Mononuclear cell (primary cell): Measurements from ENCODE around the gene ATP7A. TPM values are rescaled to one million over a fixed set of nuclear protein-coding genes. Genes with fewer than 3 reads are reported as not detected.
A peak's percentile ranks its signal among the peaks of the same experiment; 100 is the strongest.
"Not testable (repeated sequence)": the region's sequence is repeated elsewhere in the genome, so short reads cannot be mapped to it uniquely, and the experiment has no call there.

Experiments used
- H3K27me3 ChIP-seq: 2 replicates; pipeline ENCODE4 v1.6.0; 2011; ENCODE audit warnings: low read length, control low read depth; ENCODE audit not compliant: insufficient read depth
- H3K4me1 ChIP-seq: 2 replicates; pipeline ENCODE4 v1.5.1; 2011; ENCODE audit warnings: mild to moderate bottlenecking, low read length, control low read depth; ENCODE audit not compliant: insufficient read depth
- H3K4me3 ChIP-seq: 2 replicates; pipeline ENCODE4 v1.5.1; 2011; ENCODE audit warnings: mild to moderate bottlenecking, low read length, moderate library complexity
- H3K9me3 ChIP-seq: 2 replicates; pipeline ENCODE4 v1.5.1; 2011; ENCODE audit warnings: low read depth, mild to moderate bottlenecking, control low read depth, low read length
- total RNA-seq: library from RNA; depleted of rRNA; stranded (reverse); fragments of >200 nt; gene quantifications from one replicate; pipeline ENCODE4 v1.2.3, GENCODE V29; 2012

The ATP7A gene
- 19.1 TPM for total RNA-seq

DNA sequence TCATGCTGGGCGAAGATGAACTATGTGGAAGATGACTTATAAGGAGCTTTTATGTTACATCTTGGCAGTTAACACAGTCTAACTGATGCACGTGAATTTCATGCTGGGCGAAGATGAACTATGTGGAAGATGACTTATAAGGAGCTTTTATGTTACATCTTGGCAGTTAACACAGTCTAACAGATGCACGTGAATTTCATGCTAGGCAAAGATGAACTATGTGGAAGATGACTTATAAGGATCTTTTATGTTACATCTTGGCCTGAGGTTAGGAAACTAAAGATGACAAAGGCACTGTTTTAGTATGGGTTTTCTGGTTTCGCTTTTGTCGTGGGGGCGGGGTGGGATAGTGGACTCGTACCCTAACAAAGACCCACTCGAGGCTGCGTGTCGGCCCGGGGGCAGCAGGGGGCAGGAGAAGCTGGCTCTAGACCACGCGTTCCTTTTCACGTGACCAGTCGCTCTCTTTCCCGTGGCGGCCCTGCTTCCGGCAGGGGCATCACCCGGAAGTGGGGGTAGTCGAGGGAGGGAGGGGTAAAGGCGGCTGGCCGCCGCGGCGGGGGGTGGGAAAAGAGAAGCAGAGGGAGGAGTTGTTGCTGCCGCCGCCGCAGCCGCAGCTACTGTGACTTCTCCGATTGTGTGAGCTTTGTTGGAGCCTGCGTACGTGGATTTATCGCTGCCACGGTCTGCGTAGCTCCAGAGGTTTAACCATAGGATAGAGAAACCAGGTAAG lies at the start of gene ATP7A:
Gene ATP7A, plus strand, starts transcription at position 586 of the 733 bp plus-strand sequence. CDS start 60,949 bp downstream, outside the sequence.
- no peaks in the 10 kb centered on the region for H3K9me3 ChIP-seq
- H3K27me3 ChIP-seq: no peaks in the 10 kb centered on the region
- peak within 1 kb of the TSS; percentile 80 for H3K4me3 ChIP-seq
- H3K4me1 ChIP-seq: peaks cover 8% of the 10 kb centered on the region

- Histone ChIP-seq H3K9me3 (no peaks in the 10 kb centered on the region), H3K4me3 (no peak overlapping the region), H3K4me1 (no peaks in the 10 kb centered on the region), H3K27me3 (no peaks in the 10 kb centered on the region)
Measured at GRCh38 chrX:77875372-77875771, 35.1 kb upstream of the ATP7A start.

DNA sequence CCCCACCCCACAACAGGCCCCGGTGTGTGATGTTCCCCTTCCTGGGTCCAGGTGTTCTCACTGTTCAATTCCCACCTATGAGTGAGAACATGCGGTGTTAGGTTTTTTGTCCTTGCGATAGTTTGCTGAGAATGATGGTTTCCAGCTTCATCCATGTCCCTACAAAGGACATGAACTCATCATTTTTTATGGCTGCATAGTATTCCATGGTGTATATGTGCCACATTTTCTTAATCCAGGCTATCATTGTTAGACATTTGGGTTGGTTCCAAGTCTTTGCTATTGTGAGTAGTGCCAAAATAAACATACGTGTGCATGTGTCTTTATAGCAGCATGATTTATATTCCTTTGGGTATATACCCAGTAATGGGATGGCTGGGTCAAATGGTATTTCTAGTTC lies 29.1 kb upstream of the ATP7A start:
- H3K4me3 ChIP-seq, H3K27me3 ChIP-seq, H3K9me3 ChIP-seq, H3K4me1 ChIP-seq: not testable (repeated sequence)

DNA sequence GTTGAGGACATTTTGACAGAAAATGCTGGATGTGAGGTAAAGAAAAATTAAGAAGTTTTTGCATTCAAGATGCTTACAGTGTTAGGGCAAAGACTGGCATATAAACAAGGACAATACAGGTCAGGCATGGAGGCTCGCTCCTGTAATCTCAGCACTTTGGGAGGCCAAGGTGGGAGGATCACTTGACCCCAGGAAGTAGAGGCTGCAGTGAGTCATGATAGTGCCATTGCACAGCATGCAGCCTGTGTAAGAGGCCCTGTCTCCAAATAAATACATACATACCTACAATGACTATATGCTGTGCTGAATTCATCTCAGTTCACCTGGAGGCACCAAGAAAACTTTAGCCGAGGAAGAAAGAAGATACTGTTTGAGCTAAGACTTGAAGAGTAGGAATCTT lies 17.6 kb upstream of the ATP7A start:
- H3K9me3 ChIP-seq: no peaks in the 10 kb centered on the region

GRCh38 chrX:77893713-77894112 lies 16.8 kb upstream of the ATP7A start:
- no peaks in the 10 kb centered on the region for H3K9me3 ChIP-seq
- H3K4me1 ChIP-seq: peaks cover 6% of the 10 kb centered on the region
- no peak overlapping the region for H3K4me3 ChIP-seq
- H3K27me3 ChIP-seq: no peaks in the 10 kb centered on the region

More for the DNA sequence above, 17.6 kb upstream of the ATP7A start:
- Histone ChIP-seq H3K4me1 (peaks cover 6% of the 10 kb centered on the region), H3K4me3 (no peak overlapping the region), H3K27me3 (no peaks in the 10 kb centered on the region)

DNA sequence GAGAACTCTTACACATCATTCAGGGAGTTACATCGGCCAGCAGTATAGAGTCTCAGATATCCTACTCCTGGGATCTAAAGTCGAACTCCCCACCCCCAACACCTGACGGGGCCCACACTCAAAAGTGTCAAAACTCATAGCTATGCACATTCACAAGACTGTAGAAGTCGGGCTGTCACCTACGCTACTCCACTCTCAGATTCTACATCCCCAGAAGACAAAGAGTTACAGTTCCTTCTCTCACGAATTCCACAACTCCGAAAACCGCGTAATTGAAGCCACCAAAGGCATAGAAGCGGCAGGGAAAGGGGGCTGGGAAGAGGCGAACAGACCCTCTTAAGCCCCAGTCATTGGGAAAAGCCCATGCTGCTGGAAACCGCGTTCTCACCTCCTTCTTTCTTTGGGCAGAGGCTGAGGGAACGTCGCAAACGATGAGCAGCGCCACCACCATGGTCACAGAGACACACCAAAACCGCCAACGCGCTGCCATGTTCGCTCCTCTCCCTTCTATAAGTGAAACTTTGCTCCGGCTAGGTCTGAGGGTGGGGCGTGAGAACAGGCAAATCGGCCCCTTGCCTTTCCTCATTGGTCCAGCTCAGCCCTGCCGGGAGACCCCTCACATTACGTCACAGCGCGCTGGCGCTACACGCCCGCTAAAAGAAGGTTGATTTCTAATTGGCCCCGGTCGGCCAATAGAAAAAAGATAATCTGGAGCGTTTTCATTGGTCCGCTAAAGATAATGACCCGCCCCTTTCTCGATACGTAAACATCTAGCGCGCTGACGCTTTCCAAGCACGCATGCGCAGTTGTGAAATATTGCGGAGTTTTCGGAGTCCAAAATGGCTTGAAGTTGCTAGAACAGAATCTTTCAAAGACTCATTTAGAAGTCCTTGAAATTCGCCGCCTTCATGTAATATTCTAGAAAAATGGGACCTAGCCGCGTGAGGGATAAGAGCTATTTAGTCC lies 15.3 kb upstream of the ATP7A start, which contains the start of gene MAGT1:
Gene MAGT1, minus strand, starts transcription at position 515 of the 966 bp plus-strand sequence. Its CDS starts 25 bp downstream, at position 490.
- Histone ChIP-seq H3K4me1 (peaks cover 6% of the 10 kb centered on the region), H3K9me3 (no peaks in the 10 kb centered on the region), H3K27me3 (no peaks in the 10 kb centered on the region), H3K4me3 (peak within 1 kb of the TSS; percentile 79)

DNA sequence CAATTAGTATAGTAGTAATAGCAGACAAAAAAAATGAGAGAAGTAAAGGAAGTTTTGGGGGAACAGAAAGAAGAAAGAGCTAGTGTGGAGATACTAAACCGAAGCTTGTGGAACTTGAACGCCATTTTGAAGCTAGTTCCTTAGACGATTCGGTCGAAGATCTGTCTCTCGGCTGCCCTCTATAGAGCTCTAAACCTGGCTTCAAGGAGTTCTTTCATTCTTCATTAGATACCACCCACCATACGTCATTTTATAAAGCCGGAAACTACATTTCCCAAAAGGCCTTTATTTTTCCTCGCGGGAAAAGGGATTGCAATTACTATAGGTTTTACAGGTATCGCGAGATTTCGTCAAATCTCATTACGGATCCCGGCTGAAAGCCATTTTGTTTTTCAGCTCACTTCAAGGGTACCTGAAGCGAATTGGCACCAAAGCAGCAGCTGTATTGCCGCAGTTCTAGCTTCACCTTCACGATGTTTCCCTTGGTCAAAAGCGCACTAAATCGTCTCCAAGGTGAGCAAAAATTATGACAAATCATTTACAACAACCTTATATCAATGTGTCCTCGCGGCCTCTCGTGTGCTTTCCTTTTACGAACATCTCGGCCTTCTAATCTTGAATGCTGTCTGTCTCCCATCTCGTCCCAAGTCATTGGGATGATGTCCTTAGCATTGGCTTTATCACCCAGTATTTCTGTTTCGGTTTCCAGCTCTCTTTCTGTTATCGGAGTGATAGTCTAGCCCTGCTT lies 11.2 kb upstream of the ATP7A start, which contains the start of gene COX7B:
Gene COX7B, plus strand, starts transcription at position 388 of the 748 bp plus-strand sequence. Its CDS starts 86 bp downstream, at position 474.
- Histone ChIP-seq H3K27me3 (no peaks in the 10 kb centered on the region), H3K4me3 (peak within 1 kb of the TSS; percentile 81), H3K4me1 (peaks cover 12% of the 10 kb centered on the region), H3K9me3 (no peaks in the 10 kb centered on the region)

DNA sequence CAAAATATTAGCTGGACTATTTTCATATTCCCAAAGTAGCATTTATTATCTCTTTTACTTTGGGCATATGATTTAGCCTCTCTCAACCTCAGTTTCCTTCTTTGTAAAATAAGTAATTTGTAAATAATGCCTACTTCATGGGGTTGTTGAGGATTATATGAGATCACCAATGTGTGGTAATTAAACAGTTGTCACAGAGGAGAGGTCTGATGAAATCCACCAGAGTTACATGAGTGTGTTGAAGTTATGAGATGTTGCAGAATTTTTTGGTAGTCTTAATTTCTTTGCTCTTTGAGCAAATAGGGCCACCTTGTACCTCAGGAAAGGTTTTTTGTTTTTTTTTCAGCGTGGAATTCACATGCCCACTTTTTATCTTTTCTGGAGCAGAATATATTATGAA lies 9.8 kb upstream of the ATP7A start:
- no peaks in the 10 kb centered on the region for H3K9me3 ChIP-seq
- H3K27me3 ChIP-seq: no peaks in the 10 kb centered on the region
- peaks cover 12% of the 10 kb centered on the region for H3K4me1 ChIP-seq
- H3K4me3 ChIP-seq: no peak overlapping the region

DNA sequence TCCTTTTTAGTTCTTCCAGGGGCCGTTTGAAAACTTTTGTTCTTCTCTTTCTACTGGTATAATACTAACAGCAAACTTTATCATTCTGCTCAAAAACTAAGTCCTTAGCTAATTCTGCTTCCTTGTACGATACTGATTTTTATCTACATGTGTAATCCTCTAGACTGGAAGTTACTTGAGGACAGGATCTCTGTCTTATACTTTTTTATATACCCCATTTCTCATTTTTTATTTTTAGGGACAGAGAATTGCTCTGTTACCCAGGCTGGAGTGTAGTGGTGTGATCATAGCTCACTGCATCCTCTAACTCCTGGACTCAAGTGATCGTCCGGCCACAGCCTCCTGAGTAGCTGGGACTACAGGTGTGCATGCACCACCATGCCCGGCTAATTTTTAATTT lies 9.0 kb upstream of the ATP7A start:
- H3K4me1 ChIP-seq: peaks cover 12% of the 10 kb centered on the region
- no peaks in the 10 kb centered on the region for H3K9me3 ChIP-seq
- H3K4me3 ChIP-seq: no peak overlapping the region
- no peaks in the 10 kb centered on the region for H3K27me3 ChIP-seq

DNA sequence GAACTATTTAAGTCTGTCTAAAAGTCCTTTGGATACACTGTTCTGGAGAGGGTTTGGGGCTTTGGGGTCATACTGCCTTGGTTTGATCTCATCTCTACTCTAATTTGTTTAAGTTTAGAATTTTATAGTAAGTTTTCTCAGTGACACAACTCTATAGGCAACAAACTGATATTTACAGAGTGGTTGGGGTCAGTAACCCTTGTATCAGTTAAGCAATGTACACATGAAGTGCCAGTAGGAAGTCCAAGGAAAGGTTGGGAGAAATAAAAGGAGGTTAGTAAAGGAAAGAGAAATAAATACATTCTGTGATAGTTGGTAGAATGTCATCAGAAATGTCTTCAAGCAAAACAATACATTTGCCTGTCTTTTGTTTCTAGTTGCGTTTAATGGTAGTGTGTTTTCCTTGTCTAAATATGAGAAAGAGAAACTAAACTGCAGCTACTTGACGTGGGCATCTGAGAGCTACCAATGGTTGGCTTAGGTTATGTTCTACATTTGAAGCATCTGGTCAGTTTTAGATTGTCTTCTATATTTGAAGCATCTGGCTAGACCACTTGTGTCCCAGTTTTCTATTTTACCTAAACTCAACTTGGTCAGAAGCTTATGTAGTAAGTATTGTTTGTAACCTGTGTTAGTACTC lies 6.9 kb downstream of the ATP7A start:
- H3K4me1 ChIP-seq: peaks cover 13% of the 10 kb centered on the region
- H3K27me3 ChIP-seq: no peaks in the 10 kb centered on the region
- H3K9me3 ChIP-seq: no peaks in the 10 kb centered on the region
- H3K4me3 ChIP-seq: no peak overlapping the region

DNA sequence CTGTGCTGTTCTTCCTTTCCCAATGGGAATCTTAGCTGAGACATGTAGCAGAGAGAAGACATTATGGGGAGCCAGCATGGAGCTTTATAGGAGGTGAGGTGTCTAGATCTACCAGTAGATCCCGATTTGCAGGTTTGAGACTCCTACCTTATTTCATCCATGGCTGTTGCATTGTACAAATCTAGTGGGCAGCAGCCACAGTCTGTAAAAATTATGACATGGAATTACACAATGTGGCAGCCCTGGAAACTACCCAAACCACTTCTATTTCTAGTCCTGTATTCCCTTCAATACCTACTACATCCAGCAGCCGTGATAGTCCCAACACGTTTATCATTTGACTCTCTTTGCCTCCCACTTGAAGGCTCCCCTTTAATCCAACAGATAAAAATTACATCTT lies 8.1 kb downstream of the ATP7A start:
- Histone ChIP-seq H3K9me3 (no peaks in the 10 kb centered on the region), H3K27me3 (no peaks in the 10 kb centered on the region), H3K4me3 (no peak overlapping the region), H3K4me1 (peaks cover 13% of the 10 kb centered on the region)

DNA sequence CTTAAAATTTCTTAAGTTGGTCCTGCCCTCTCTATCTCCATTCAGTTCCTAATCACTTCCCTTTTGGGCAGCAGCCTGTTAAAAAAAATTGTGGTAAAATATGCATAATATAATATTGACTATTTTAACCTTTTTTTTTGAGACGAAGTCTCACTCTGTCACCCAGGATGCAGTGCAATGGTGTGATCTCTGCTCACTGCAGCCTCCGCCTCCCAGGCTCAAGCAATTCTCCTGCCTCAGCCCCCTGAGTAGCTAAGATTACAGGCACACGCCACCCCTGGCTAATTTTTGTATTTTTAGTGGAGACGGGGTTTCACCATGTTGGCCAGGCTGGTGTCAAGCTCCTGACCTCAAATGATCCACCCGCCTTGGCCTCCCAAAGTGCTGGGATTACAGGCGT lies 8.9 kb downstream of the ATP7A start:
- H3K4me3 ChIP-seq, H3K9me3 ChIP-seq, H3K27me3 ChIP-seq: not testable (repeated sequence)
- H3K4me1 ChIP-seq: peaks cover 13% of the 10 kb centered on the region

GRCh38 chrX:77922787-77923186 lies 12.3 kb downstream of the ATP7A start:
- Histone ChIP-seq H3K27me3 (no peaks in the 10 kb centered on the region), H3K4me3 (no peak overlapping the region), H3K9me3 (no peaks in the 10 kb centered on the region), H3K4me1 (peaks cover 19% of the 10 kb centered on the region)

- no peak overlapping the region for H3K4me3 ChIP-seq
- no peaks in the 10 kb centered on the region for H3K27me3 ChIP-seq
- H3K9me3 ChIP-seq: no peaks in the 10 kb centered on the region
Measured at GRCh38 chrX:77924320-77924859, 13.9 kb downstream of the ATP7A start.

More at GRCh38 chrX:77924320-77924859, 13.9 kb downstream of the ATP7A start:
- peaks cover 9% of the 10 kb centered on the region for H3K4me1 ChIP-seq
